GM03348 (cell line): ENCODE data around the gene LRATD1.
"Not testable (repeated sequence)": the region's sequence is repeated elsewhere in the genome, so short reads cannot be mapped to it uniquely, and the experiment has no call there.

Experiments used
- DNase-seq: peaks from one replicate; pipeline ENCODE4 v3.0.0; 2012; ENCODE audit warnings: low spot score

The LRATD1 gene

GRCh38 chr2:14632133-14632936 lies at the start of gene LRATD1:
TSS of gene LRATD1 (plus strand) at chr2:14632717. CDS start at chr2:14633980, 1,263 bp downstream.
- DNase-seq, result peak; percentile 92

- DNase-seq, result no peak
Measured at GRCh38 chr2:14583059-14583458, 49.5 kb upstream of the LRATD1 start.

- no peak for DNase-seq
Measured at GRCh38 chr2:14583802-14584201, 48.7 kb upstream of the LRATD1 start.

GRCh38 chr2:14587119-14587518 lies 45.4 kb upstream of the LRATD1 start:
- DNase-seq, result no peak

- DNase-seq, result no peak
Measured at GRCh38 chr2:14601156-14601770, 31.3 kb upstream of the LRATD1 start.

- DNase-seq, result no peak
Measured at GRCh38 chr2:14602309-14602708, 30.2 kb upstream of the LRATD1 start.

GRCh38 chr2:14603676-14604075 lies 28.8 kb upstream of the LRATD1 start:
- no peak for DNase-seq

GRCh38 chr2:14608245-14608644 lies 24.3 kb upstream of the LRATD1 start:
- no peak for DNase-seq

- no peak for DNase-seq
Measured at GRCh38 chr2:14614017-14614416, 18.5 kb upstream of the LRATD1 start.

GRCh38 chr2:14615121-14615520 lies 17.4 kb upstream of the LRATD1 start:
- no peak for DNase-seq

GRCh38 chr2:14615760-14616159 lies 16.8 kb upstream of the LRATD1 start:
- no peak for DNase-seq

- DNase-seq, result no peak
Measured at GRCh38 chr2:14616342-14616741, 16.2 kb upstream of the LRATD1 start.

- no peak for DNase-seq
Measured at GRCh38 chr2:14616950-14617349, 15.6 kb upstream of the LRATD1 start.

- no peak for DNase-seq
Measured at GRCh38 chr2:14619441-14619840, 13.1 kb upstream of the LRATD1 start.

- DNase-seq, result no peak
Measured at GRCh38 chr2:14621114-14621513, 11.4 kb upstream of the LRATD1 start.

GRCh38 chr2:14621906-14622549 lies 10.5 kb upstream of the LRATD1 start:
- DNase-seq, result no peak

GRCh38 chr2:14622550-14622939 lies 10.0 kb upstream of the LRATD1 start:
- not testable (repeated sequence) for DNase-seq

- no peak for DNase-seq
Measured at GRCh38 chr2:14623237-14623636, 9.3 kb upstream of the LRATD1 start.

GRCh38 chr2:14626873-14627272 lies 5.6 kb upstream of the LRATD1 start:
- no peak for DNase-seq

GRCh38 chr2:14628901-14629300 lies 3.6 kb upstream of the LRATD1 start:
- DNase-seq, result no peak

GRCh38 chr2:14631406-14632040 lies 994 bp upstream of the LRATD1 start:
- DNase-seq, result no peak

GRCh38 chr2:14633061-14633460 lies 544 bp downstream of the LRATD1 start:
- peak; percentile 4 for DNase-seq
